GM12878 (cell line): ENCODE results near the gene EYA4.

Experiments
- BHLHE40 ChIP-seq, 2 experiments: fragments of 450-650 bp in 1 of 2; IDR thresholded peaks; 2 replicates each; pipeline ENCODE4 v1.6.1; 2011 to 2017; ENCODE audit warnings: low read depth in 2 of 2, borderline replicate concordance in 1 of 2, improper control_type of control experiment in 1 of 2, low read length in 1 of 2, mild to moderate bottlenecking in 1 of 2
- CBFB ChIP-seq: IDR thresholded peaks from 2 replicates; pipeline ENCODE4 v1.6.1; 2016; ENCODE audit warnings: antibody characterized with exemption, low read depth
- EP300 ChIP-seq, 2 experiments: fragments of 150-350 bp in 1 of 2; IDR thresholded peaks; 2 replicates each; pipeline ENCODE4 v1.6.1; 2011 to 2012; ENCODE audit warnings: low read depth in 2 of 2, low read length in 2 of 2, borderline replicate concordance in 1 of 2, improper control_type of control experiment in 1 of 2, inconsistent platforms in 1 of 2; ENCODE audit not compliant: control insufficient read depth in 1 of 2
- MYC ChIP-seq: IDR thresholded peaks from 2 replicates; pipeline ENCODE4 v1.6.1; 2011; ENCODE audit warnings: mild to moderate bottlenecking, low read length, moderate library complexity, inconsistent platforms; ENCODE audit not compliant: insufficient read depth, insufficient replicate concordance, insufficient read length, severe bottlenecking
- PML ChIP-seq: IDR thresholded peaks from 2 replicates; pipeline ENCODE4 v1.6.1; 2012; ENCODE audit warnings: low read length, inconsistent platforms
- POLR2A ChIP-seq: IDR thresholded peaks from 2 replicates; pipeline ENCODE4 v1.6.1; 2011; ENCODE audit warnings: low read depth, mild to moderate bottlenecking, low read length
- TAF1 ChIP-seq: IDR thresholded peaks from 2 replicates; pipeline ENCODE4 v1.6.1; 2011; ENCODE audit warnings: mild to moderate bottlenecking, low read depth, low read length, borderline replicate concordance
- ZBED1 ChIP-seq: IDR thresholded peaks from 2 replicates; pipeline ENCODE4 v1.6.1; 2016; ENCODE audit warnings: borderline replicate concordance
- TF ChIP-seq, protein P1 (sequence below): fragments of 450-650 bp; formaldehyde crosslinking; IDR thresholded peaks from 2 replicates; pipeline ENCODE4 v1.5.0; 2022; ENCODE audit warnings: mild to moderate bottlenecking, missing genetic modification characterization
- TF ChIP-seq, protein P2 (sequence below): fragments of 450-650 bp; IDR thresholded peaks from 2 replicates; pipeline ENCODE4 v1.6.1; 2017; ENCODE audit warnings: mild to moderate bottlenecking, moderate library complexity
- TF ChIP-seq, protein P3 (sequence below), 3 experiments: IDR thresholded peaks in 2 of 3; conservative IDR thresholded peaks in 1 of 3; 2 replicates each; pipeline ENCODE4 v1.5.1; 2011; ENCODE audit warnings: low read depth in 3 of 3, low read length in 3 of 3, mild to moderate bottlenecking in 3 of 3, control low read depth in 2 of 3, moderate library complexity in 2 of 3, inconsistent platforms in 1 of 3, mixed read lengths in 1 of 3; ENCODE audit not compliant: control insufficient read depth in 2 of 3, insufficient read depth in 1 of 3; ENCODE audit errors: extremely low read depth in 1 of 3

DNA sequence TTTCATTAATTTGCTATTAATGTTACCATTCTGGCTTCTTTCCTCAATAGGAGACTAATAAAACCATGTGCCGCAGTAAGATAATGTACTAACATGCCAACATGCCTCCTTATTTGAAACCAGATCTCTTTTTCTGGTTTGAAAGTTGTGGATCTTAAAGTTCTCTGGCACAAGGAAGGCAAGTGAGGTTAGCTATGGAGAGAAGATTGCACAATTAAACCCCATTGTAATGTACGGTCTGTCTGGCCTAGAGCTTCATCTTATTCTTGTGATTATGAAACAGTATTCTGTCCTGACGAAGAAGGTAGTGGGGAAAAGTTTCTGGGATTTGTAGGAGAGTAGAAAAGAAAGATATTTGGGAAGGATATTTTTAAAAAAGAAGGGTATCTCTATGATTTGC, 68.4 kb downstream of the EYA4 start:
- TF ChIP-seq, protein P1, sequence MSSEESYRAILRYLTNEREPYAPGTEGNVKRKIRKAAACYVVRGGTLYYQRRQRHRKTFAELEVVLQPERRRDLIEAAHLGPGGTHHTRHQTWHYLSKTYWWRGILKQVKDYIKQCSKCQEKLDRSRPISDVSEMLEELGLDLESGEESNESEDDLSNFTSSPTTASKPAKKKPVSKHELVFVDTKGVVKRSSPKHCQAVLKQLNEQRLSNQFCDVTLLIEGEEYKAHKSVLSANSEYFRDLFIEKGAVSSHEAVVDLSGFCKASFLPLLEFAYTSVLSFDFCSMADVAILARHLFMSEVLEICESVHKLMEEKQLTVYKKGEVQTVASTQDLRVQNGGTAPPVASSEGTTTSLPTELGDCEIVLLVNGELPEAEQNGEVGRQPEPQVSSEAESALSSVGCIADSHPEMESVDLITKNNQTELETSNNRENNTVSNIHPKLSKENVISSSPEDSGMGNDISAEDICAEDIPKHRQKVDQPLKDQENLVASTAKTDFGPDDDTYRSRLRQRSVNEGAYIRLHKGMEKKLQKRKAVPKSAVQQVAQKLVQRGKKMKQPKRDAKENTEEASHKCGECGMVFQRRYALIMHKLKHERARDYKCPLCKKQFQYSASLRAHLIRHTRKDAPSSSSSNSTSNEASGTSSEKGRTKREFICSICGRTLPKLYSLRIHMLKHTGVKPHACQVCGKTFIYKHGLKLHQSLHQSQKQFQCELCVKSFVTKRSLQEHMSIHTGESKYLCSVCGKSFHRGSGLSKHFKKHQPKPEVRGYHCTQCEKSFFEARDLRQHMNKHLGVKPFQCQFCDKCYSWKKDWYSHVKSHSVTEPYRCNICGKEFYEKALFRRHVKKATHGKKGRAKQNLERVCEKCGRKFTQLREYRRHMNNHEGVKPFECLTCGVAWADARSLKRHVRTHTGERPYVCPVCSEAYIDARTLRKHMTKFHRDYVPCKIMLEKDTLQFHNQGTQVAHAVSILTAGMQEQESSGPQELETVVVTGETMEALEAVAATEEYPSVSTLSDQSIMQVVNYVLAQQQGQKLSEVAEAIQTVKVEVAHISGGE = no peak
- TF ChIP-seq BHLHE40 (IDR thresholded peaks at IDR 0.05; ENCODE audit: borderline replicate concordance in 1 of 2, low read depth in 2 of 2, low read length in 1 of 2) (no peak), PML (no peak), EP300 (IDR thresholded peaks at IDR 0.05; ENCODE audit: borderline replicate concordance in 1 of 2, control insufficient read depth in 1 of 2, low read depth in 2 of 2, low read length in 2 of 2) (no peak), ZBED1 (no peak), CBFB (no peak), MYC (no peak), TAF1 (no peak), POLR2A (no peak)
- TF ChIP-seq, protein P2, sequence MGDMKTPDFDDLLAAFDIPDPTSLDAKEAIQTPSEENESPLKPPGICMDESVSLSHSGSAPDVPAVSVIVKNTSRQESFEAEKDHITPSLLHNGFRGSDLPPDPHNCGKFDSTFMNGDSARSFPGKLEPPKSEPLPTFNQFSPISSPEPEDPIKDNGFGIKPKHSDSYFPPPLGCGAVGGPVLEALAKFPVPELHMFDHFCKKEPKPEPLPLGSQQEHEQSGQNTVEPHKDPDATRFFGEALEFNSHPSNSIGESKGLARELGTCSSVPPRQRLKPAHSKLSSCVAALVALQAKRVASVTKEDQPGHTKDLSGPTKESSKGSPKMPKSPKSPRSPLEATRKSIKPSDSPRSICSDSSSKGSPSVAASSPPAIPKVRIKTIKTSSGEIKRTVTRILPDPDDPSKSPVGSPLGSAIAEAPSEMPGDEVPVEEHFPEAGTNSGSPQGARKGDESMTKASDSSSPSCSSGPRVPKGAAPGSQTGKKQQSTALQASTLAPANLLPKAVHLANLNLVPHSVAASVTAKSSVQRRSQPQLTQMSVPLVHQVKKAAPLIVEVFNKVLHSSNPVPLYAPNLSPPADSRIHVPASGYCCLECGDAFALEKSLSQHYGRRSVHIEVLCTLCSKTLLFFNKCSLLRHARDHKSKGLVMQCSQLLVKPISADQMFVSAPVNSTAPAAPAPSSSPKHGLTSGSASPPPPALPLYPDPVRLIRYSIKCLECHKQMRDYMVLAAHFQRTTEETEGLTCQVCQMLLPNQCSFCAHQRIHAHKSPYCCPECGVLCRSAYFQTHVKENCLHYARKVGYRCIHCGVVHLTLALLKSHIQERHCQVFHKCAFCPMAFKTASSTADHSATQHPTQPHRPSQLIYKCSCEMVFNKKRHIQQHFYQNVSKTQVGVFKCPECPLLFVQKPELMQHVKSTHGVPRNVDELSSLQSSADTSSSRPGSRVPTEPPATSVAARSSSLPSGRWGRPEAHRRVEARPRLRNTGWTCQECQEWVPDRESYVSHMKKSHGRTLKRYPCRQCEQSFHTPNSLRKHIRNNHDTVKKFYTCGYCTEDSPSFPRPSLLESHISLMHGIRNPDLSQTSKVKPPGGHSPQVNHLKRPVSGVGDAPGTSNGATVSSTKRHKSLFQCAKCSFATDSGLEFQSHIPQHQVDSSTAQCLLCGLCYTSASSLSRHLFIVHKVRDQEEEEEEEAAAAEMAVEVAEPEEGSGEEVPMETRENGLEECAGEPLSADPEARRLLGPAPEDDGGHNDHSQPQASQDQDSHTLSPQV = no peak
- TF ChIP-seq, protein P3, sequence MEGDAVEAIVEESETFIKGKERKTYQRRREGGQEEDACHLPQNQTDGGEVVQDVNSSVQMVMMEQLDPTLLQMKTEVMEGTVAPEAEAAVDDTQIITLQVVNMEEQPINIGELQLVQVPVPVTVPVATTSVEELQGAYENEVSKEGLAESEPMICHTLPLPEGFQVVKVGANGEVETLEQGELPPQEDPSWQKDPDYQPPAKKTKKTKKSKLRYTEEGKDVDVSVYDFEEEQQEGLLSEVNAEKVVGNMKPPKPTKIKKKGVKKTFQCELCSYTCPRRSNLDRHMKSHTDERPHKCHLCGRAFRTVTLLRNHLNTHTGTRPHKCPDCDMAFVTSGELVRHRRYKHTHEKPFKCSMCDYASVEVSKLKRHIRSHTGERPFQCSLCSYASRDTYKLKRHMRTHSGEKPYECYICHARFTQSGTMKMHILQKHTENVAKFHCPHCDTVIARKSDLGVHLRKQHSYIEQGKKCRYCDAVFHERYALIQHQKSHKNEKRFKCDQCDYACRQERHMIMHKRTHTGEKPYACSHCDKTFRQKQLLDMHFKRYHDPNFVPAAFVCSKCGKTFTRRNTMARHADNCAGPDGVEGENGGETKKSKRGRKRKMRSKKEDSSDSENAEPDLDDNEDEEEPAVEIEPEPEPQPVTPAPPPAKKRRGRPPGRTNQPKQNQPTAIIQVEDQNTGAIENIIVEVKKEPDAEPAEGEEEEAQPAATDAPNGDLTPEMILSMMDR (IDR thresholded peaks at IDR 0.05 in 2 of 3, conservative IDR thresholded peaks at IDR 0.05 in 1 of 3; ENCODE audit: control insufficient read depth in 2 of 3, extremely low read depth in 1 of 3, insufficient read depth in 1 of 3, low read depth in 3 of 3, low read length in 3 of 3) = no peak
